COLO668 (cell line): ENCODE data around the gene MLN.
A peak's percentile ranks its signal among the peaks of the same experiment; 100 is the strongest.

ENCODE experiments used
- DNase-seq: peaks from one replicate; lab custom pipeline; 2025; ENCODE audit not compliant: unreplicated experiment; lab: John Stamatoyannopoulos, UW

Gene MLN

DNA sequence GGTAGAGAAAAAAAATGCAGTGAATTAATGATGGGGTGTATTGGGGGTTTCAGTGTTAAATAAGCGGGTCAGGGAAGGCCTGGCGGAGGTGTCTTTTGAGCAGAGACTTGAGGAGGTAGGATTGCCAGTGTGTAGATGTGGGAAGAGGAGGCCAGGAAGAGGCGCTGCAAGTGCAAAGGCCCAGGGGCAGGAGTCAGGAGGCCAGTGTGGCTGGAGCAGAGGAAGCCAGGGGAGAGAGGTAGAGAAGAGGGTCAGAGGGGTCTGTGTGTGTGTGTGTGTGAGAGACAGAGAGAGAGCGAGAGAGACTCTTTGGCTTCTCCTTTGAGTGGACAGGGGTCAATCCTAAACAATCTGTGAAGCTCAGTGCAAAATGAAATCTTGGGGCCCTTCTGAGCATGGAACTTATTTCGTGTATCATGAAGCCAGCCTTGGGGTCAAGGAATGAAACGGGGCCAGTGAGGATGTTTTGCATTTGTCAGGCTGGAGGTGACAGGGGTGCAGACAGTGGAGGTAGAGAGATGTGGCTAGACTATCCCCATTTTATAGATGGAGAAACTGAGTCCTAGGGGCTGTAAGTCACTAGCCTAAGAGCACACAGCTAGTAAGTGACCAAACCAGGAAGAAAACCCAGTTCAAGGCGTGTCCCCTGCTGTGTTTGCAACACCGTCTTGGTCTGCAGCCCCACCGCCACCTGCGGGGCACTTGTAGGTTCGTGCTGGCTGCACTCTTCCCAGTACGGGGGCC is 47.4 kb downstream of the MLN start:
- no peak for DNase-seq

DNA sequence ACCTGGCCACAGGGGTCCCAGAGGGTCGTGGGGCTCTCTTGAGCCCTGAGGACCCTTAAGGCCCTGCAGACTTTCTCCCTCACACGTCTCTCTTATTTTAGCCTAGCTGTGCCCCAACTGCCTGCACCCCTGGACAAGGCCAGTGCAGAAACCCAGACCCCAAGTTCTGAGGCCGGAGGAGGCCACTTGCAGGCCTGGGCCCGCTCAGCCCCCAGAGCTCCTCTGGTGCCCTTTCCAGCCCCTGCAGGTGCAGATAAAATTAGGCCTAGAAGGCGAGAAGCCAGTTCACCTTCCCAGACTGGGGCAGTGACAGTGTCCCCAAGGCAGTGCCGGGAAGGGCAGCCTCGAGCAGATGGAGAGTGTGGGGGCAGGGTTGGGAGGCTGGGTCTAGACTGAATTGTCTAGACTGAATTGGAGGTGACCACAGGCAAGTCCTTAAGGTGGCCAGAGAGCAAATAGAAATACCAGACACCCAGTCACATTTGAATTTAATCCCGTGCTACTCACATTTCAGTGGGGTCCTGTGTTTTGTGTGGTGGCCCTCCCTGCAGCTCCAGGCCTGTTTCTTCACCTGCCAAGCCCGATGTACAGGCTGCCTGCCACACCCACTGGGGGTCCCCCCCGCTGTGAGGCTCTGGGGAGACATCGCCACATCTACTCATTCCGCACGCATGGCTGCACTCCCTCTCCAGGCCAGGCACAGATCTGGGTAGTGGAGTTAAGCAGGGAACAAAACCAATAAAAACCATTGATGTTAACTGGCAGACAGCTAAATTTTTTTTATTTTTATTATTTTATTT is 48.5 kb downstream of the MLN start:
- DNase-seq = peak; percentile 92

DNA sequence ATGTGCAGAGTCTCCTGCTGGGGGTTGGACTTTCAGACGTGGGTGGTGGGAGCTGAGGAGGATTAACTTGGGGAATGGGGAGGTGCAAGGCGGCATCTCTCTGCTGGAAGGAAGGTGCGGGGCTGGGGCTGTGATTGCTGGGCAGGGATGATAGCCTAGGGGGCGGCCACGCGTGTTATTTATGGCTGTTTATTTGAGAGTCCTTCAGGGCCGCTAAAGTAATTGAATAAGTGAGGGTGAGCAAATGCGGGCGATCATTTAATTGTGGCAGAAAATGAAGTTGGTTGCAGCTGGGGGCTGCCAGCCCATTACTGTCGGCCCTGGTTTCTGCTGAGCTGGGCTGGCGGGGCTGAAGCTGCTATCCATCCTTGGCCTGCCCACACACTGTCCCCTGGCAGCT is 49.6 kb downstream of the MLN start:
- no peak for DNase-seq

GRCh38 chr6:33752646-33753015 is 51.2 kb downstream of the MLN start:
- DNase-seq = no peak

- DNase-seq = peak; percentile 51
Measured at GRCh38 chr6:33751771-33752645, 51.8 kb downstream of the MLN start.

- DNase-seq = no peak
Measured at GRCh38 chr6:33750244-33750991, 53.4 kb downstream of the MLN start.

GRCh38 chr6:33749401-33749800 is 54.4 kb downstream of the MLN start:
- no peak for DNase-seq

DNA sequence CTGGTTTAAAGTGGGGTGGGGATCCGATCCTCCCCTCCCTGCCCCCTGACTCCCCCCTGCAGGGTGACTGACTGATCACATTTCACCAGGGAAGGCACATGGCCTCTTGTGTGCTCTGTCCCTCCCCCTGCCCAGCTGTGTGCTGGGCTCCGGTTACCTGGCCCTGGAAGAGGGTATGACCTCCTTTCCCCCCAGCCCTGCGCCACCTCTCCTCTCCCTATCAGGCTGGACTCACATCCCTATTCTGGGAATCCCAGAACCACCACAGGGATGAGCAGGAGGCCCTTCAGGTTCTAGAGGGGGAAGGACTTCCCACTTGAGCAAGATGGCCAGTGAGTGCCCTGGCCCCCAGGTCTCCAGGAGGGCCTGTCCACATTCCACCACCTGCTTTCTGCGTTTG is 55.0 kb downstream of the MLN start:
- DNase-seq = peak; percentile 27

- no peak for DNase-seq
Measured at GRCh38 chr6:33747823-33748222, 56.0 kb downstream of the MLN start.

DNA sequence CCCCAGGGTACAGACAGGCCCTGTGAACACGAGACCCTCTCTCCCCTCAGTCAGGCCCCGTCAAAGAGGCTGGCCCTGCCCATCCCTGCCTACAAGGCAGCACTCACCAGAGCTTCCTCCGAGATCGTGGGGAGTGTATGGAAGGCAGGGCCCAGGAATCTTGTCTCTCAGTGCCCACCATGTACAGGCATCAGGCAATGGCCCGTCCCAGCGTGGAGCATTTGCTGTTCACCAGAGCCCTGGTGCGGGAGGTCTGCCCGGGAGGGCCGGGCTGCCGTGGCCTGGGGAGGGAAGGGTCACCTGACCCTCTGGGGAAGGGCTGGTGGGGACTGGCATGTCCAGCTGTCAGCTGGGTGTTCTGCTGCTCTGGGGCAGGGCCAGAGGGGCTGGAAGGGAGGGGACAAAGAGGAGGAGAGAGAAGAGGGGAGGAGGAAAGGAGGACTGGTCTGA is 57.1 kb downstream of the MLN start, which contains the start of gene IP6K3:
IP6K3 (minus strand) TSS at position 255 of the 450 bp plus-strand sequence. CDS start 11,429 bp downstream, outside the sequence.
- DNase-seq = no peak

- DNase-seq = peak; percentile 47
Measured at GRCh38 chr6:33746036-33746600, 57.7 kb downstream of the MLN start.

GRCh38 chr6:33745548-33745947 is 58.3 kb downstream of the MLN start:
- DNase-seq = peak; percentile 7

- DNase-seq = peak; percentile 66
Measured at GRCh38 chr6:33744895-33745546, 58.8 kb downstream of the MLN start.
